H9 (cell line): Measurements from ENCODE around the gene CCDC40. TPM values are rescaled to one million over a fixed set of nuclear protein-coding genes. Genes with fewer than 3 reads are reported as not detected.

Experiments used
- DNase-seq: peaks from one replicate; pipeline ENCODE4 v3.0.0-alpha.2; 2017
- H2AFZ ChIP-seq: one replicate; pipeline ENCODE4 v1.6.1; 2013; ENCODE audit warnings: mild to moderate bottlenecking, low read length, control low read depth, moderate library complexity
- H2AK5ac ChIP-seq: 2 replicates; pipeline ENCODE4 v1.6.1; 2013; ENCODE audit warnings: low read length, control low read depth, mixed read lengths; ENCODE audit not compliant: insufficient read length
- H2BK120ac ChIP-seq: one replicate; pipeline ENCODE4 v1.6.1; 2013; ENCODE audit warnings: low read depth, mild to moderate bottlenecking, low read length, control low read depth, inconsistent platforms; ENCODE audit not compliant: poor library complexity, severe bottlenecking
- H2BK12ac ChIP-seq: 2 replicates; pipeline ENCODE4 v1.6.1; 2013; ENCODE audit warnings: low read length, control low read depth, mixed read lengths, low read depth; ENCODE audit not compliant: insufficient read length
- H2BK15ac ChIP-seq: 2 replicates; pipeline ENCODE4 v1.6.1; 2013; ENCODE audit warnings: low read depth, low read length, control low read depth
- H2BK20ac ChIP-seq: one replicate; pipeline ENCODE4 v1.6.1; 2013; ENCODE audit warnings: low read depth, mild to moderate bottlenecking, low read length, control low read depth, inconsistent platforms; ENCODE audit not compliant: poor library complexity, severe bottlenecking
- H2BK5ac ChIP-seq: 2 replicates; pipeline ENCODE4 v1.6.1; 2013; ENCODE audit warnings: low read length, control low read depth, mixed read lengths; ENCODE audit not compliant: insufficient read length
- H3K14ac ChIP-seq: 2 replicates; pipeline ENCODE4 v1.6.1; 2013; ENCODE audit warnings: low read length, control low read depth; ENCODE audit not compliant: insufficient read depth
- H3K18ac ChIP-seq: 2 replicates; pipeline ENCODE4 v1.6.1; 2013; ENCODE audit warnings: low read depth, mild to moderate bottlenecking, mixed read lengths, low read length, control low read depth; ENCODE audit not compliant: insufficient read length
- H3K23ac ChIP-seq: 2 replicates; pipeline ENCODE4 v1.6.1; 2013; ENCODE audit warnings: low read length, control low read depth, mixed read lengths, low read depth; ENCODE audit not compliant: insufficient read length
- H3K23me2 ChIP-seq: 2 replicates; pipeline ENCODE4 v1.6.1; 2013; ENCODE audit warnings: low read depth, mild to moderate bottlenecking, mixed read lengths, low read length, control low read depth; ENCODE audit not compliant: insufficient read length, poor library complexity, severe bottlenecking
- H3K27ac ChIP-seq: 2 replicates; pipeline ENCODE4 v1.5.1; 2013; ENCODE audit warnings: low read length, control low read depth, mixed read lengths, low read depth; ENCODE audit not compliant: insufficient read length
- H3K27me3 ChIP-seq: 2 replicates; pipeline ENCODE4 v1.6.1; 2013; ENCODE audit warnings: low read length, control low read depth, inconsistent platforms; ENCODE audit not compliant: insufficient read depth
- H3K4ac ChIP-seq: 2 replicates; pipeline ENCODE4 v1.6.1; 2013; ENCODE audit warnings: low read depth, mild to moderate bottlenecking, control low read depth, inconsistent platforms, low read length, moderate library complexity
- H3K4me1 ChIP-seq: 2 replicates; pipeline ENCODE4 v1.6.1; 2013; ENCODE audit warnings: low read length, control low read depth, inconsistent platforms; ENCODE audit not compliant: insufficient read depth
- H3K4me2 ChIP-seq: 2 replicates; pipeline ENCODE4 v1.6.1; 2013; ENCODE audit warnings: low read length, control low read depth, mixed read lengths; ENCODE audit not compliant: insufficient read length, insufficient read depth
- H3K56ac ChIP-seq: 2 replicates; pipeline ENCODE4 v1.6.1; 2013; ENCODE audit warnings: low read depth, mild to moderate bottlenecking, mixed read lengths, low read length, control low read depth; ENCODE audit not compliant: insufficient read length
- H3K79me1 ChIP-seq: 2 replicates; pipeline ENCODE4 v1.6.1; 2013; ENCODE audit warnings: low read depth, mild to moderate bottlenecking, moderate library complexity, low read length, control low read depth, inconsistent platforms; ENCODE audit not compliant: insufficient read depth, poor library complexity, severe bottlenecking
- H3K79me2 ChIP-seq: 2 replicates; pipeline ENCODE4 v1.6.1; 2013; ENCODE audit warnings: low read length, control low read depth, inconsistent platforms; ENCODE audit not compliant: insufficient read depth
- H3K9ac ChIP-seq: 2 replicates; pipeline ENCODE4 v1.6.1; 2013; ENCODE audit warnings: low read length, control low read depth, mixed read lengths; ENCODE audit not compliant: insufficient read length; ENCODE audit errors: extremely low read depth
- H3K9me3 ChIP-seq: one replicate; pipeline ENCODE4 v1.6.1; 2013; ENCODE audit warnings: low read depth, low read length, inconsistent platforms; ENCODE audit not compliant: control insufficient read depth
- H3T11ph ChIP-seq: one replicate; pipeline ENCODE4 v1.6.1; 2013; ENCODE audit warnings: mild to moderate bottlenecking, low read length, control low read depth, inconsistent platforms
- H4K20me1 ChIP-seq: one replicate; pipeline ENCODE4 v1.6.1; 2013; ENCODE audit not compliant: control insufficient read depth, insufficient read length, insufficient read depth
- H4K5ac ChIP-seq: 2 replicates; pipeline ENCODE4 v1.6.1; 2013; ENCODE audit warnings: low read depth, mild to moderate bottlenecking, mixed read lengths, low read length, control low read depth; ENCODE audit not compliant: insufficient read length
- H4K8ac ChIP-seq: replicated peaks from 2 replicates; pipeline ENCODE4 v1.6.1; 2013; ENCODE audit warnings: low read length, control low read depth, mixed read lengths, low read depth; ENCODE audit not compliant: insufficient read length
- H4K91ac ChIP-seq: 2 replicates; pipeline ENCODE4 v1.6.1; 2013; ENCODE audit warnings: low read depth, mild to moderate bottlenecking, moderate library complexity, mixed read lengths, low read length, control low read depth; ENCODE audit not compliant: insufficient read length
- H3K27ac Mint-ChIP-seq, 3 experiments: 2 replicates in 2 of 3; 3 replicates in 1 of 3; pipeline ENCODE4 v1.8.0; 2020 to 2021; ENCODE audit warnings: mixed read lengths in 3 of 3, mild to moderate bottlenecking in 1 of 3, moderate library complexity in 1 of 3
- H3K27me3 Mint-ChIP-seq: 2 replicates; pipeline ENCODE4 v1.8.0; 2021; ENCODE audit warnings: low read depth, mild to moderate bottlenecking, moderate library complexity, mixed read lengths
- H3K36me3 Mint-ChIP-seq, 3 experiments: 2 replicates in 2 of 3; 3 replicates in 1 of 3; pipeline ENCODE4 v1.8.0; 2020 to 2021; ENCODE audit warnings: low read depth in 3 of 3, mixed read lengths in 3 of 3; ENCODE audit not compliant: insufficient read depth in 1 of 3
- H3K4me1 Mint-ChIP-seq, 2 experiments: 2 replicates each; pipeline ENCODE4 v1.8.0; 2020; ENCODE audit warnings: mixed read lengths in 2 of 2
- H3K4me3 Mint-ChIP-seq, 2 experiments: 2 replicates in 1 of 2; 3 replicates in 1 of 2; pipeline ENCODE4 v1.8.0; 2020 to 2021; ENCODE audit warnings: mild to moderate bottlenecking in 2 of 2, mixed read lengths in 2 of 2, moderate library complexity in 1 of 2
- H3K9me3 Mint-ChIP-seq, 2 experiments: 2 replicates in 1 of 2; 3 replicates in 1 of 2; pipeline ENCODE4 v1.8.0; 2020; ENCODE audit warnings: mild to moderate bottlenecking in 2 of 2, mixed read lengths in 2 of 2, moderate library complexity in 1 of 2
- CTCF ChIP-seq: fragments of 200-600 bp; sonication (generic); conservative IDR thresholded peaks from 3 replicates; pipeline ENCODE4 v1.8.0; 2021; ENCODE audit warnings: antibody characterized with exemption, mild to moderate bottlenecking
- WGBS: extraction: QIAGEN DNeasy Blood & Tissue Kit; methylation state at CpG from one replicate; pipeline ENCODE4 v1.1.7; 2013; ENCODE audit warnings: missing lambda C conversion rate, low lambda C conversion rate, mixed read lengths; ENCODE audit not compliant: insufficient read length; ENCODE audit errors: extremely low coverage; 5-methylcytosine and 5-hydroxymethylcytosine counted together
- total RNA-seq: library from RNA; stranded (reverse); gene quantifications from 2 replicates; pipeline ENCODE4 v1.2.1, GENCODE V29; 2021

Gene CCDC40
- total RNA-seq, 1 experiment from 2014 or later = 8.9 TPM

- no peak overlapping the region for H3K27ac ChIP-seq
These were observed 76.1 kb downstream of the CCDC40 start for GRCh38 chr17:80112471-80113032.

More at GRCh38 chr17:80112471-80113032, 76.1 kb downstream of the CCDC40 start:
- Histone ChIP-seq H3K4me1 (no peaks in the 10 kb centered on the region), H2AFZ (no peak overlapping the region), H3K4me2 (no peak overlapping the region), H3K27me3 (no peaks in the 10 kb centered on the region), H2BK20ac (no peak overlapping the region), H3K4ac (no peak overlapping the region), H3T11ph (no peak overlapping the region), H3K18ac (no peak overlapping the region), H2BK120ac (no peak overlapping the region), H3K9ac (no peak overlapping the region), H4K8ac (no peak overlapping the region), H2BK12ac (no peak overlapping the region), H2BK15ac (no peak overlapping the region), H3K23ac (no peak overlapping the region), H3K56ac (no peak overlapping the region), H2BK5ac (no peak overlapping the region), H3K23me2 (no peaks in the 10 kb centered on the region), H4K20me1 (no peaks in the 10 kb centered on the region), H3K79me1 (no peaks in the 10 kb centered on the region), H3K9me3 (no peaks in the 10 kb centered on the region), H4K91ac (no peak overlapping the region), H3K79me2 (no peaks in the 10 kb centered on the region), H4K5ac (no peak overlapping the region), H2AK5ac (no peak overlapping the region), H3K14ac (peak overlapping the region; percentile 67; the same call in 1 of the 2 replicates)
- H3K27ac Mint-ChIP-seq = no peak overlapping the region; a peak in 1 of 7 replicates
- no CpG with 5 or more reads among the region's 24 CpGs for WGBS
- no peaks in the 10 kb centered on the region; the same call in 1 of the 2 replicates for H3K27me3 Mint-ChIP-seq
- H3K4me1 Mint-ChIP-seq = peaks cover 15 to 21% of the 10 kb centered on the region in 2 experiments
- TF ChIP-seq CTCF = no peak
- DNase-seq = peak; percentile 40
- peaks cover 2 to 36% (median 7%) of the 10 kb centered on the region in 3 experiments; a peak in 6 of 7 replicates for H3K36me3 Mint-ChIP-seq
- peaks cover 0 to 7% of the 10 kb centered on the region in 2 experiments; a peak in 1 of 5 replicates for H3K9me3 Mint-ChIP-seq
- H3K4me3 Mint-ChIP-seq = no peak overlapping the region
